Measurements from ENCODE around the gene TSHZ3. TPM values are rescaled to one million over a fixed set of nuclear protein-coding genes. Genes with fewer than 3 reads are reported as not detected.

The TSHZ3 gene
- total RNA-seq, 1 experiment from 2014 or later: 0.05 TPM

GRCh38 chr19:31306006-31306753 is 43.1 kb downstream of the TSHZ3 start:
- ChIA-PET CTCF (no interaction called here), POLR2A (no interaction called here), RAD21 (ENCODE audit: low non-redundant PET in 1 of 2, low total read pairs in 2 of 2, uncharacterized antibody in 2 of 2, unreplicated experiment in 2 of 2) (no interaction called here)
- H3K27ac ChIP-seq (ENCODE audit: low read depth, low read length): no peak overlapping the region
- H3K4me1 ChIP-seq (ENCODE audit: control insufficient read depth in 1 of 2, insufficient read depth in 2 of 2, low read length in 2 of 2): no peaks in the 10 kb centered on the region
- intact Hi-C loops (cut with micrococcal nuclease): no loop called here
- no peak for DNase-seq (ENCODE audit: low read depth, low spot score)
- no peak overlapping the region for H3K9ac ChIP-seq (ENCODE audit: low read length)
- no peaks in the 10 kb centered on the region for H3K9me2 ChIP-seq (ENCODE audit: insufficient read depth)
- no peak for TF ChIP-seq POLR2A (IDR thresholded peaks at IDR 0.05; ENCODE audit: borderline replicate concordance, extremely low read depth, insufficient read depth, insufficient read length)
- no peak for TF ChIP-seq CTCF (IDR thresholded peaks at IDR 0.05 in 2 of 3, conservative IDR thresholded peaks at IDR 0.05 in 1 of 3; ENCODE audit: borderline replicate concordance in 1 of 3, insufficient read depth in 1 of 3, low read depth in 2 of 3, low read length in 2 of 3)
- no peaks in the 10 kb centered on the region for H3K36me3 ChIP-seq (ENCODE audit: control insufficient read depth in 1 of 2, insufficient read depth in 2 of 2, low read length in 2 of 2)
- no peak overlapping the region for H3K4me3 ChIP-seq (replicated peaks in 1 of 2; ENCODE audit: low read depth in 1 of 2, low read length in 2 of 2)
- H3K4me2 ChIP-seq (ENCODE audit: low read length): no peak overlapping the region
- BruUV-seq (replicated peaks): no TSS peak
- H3K9me3 ChIP-seq (ENCODE audit: control insufficient read depth in 1 of 2, insufficient read depth in 1 of 2, low read depth in 1 of 2, low read length in 2 of 2): peaks cover 10 to 55% of the 10 kb centered on the region in 2 experiments; a peak in 3 of 4 replicates
- no peak for ATAC-seq
- no peak overlapping the region for H2AFZ ChIP-seq (ENCODE audit: low read depth, low read length, poor library complexity, severe bottlenecking)
- H3K27me3 ChIP-seq (ENCODE audit: insufficient read depth, low read length): no peaks in the 10 kb centered on the region
- H3K79me2 ChIP-seq (ENCODE audit: insufficient read depth, low read length): no peaks in the 10 kb centered on the region
- H4K20me1 ChIP-seq (ENCODE audit: insufficient read depth): no peaks in the 10 kb centered on the region

- ATAC-seq (no peak), DNase-seq (ENCODE audit: low read depth, low spot score) (no peak)
- POLR2A ChIA-PET: no interaction called here
- CTCF ChIA-PET: no interaction called here
- Histone ChIP-seq H3K4me3 (replicated peaks in 1 of 2; ENCODE audit: low read depth in 1 of 2, low read length in 2 of 2) (no peak overlapping the region), H3K27me3 (ENCODE audit: insufficient read depth, low read length) (no peaks in the 10 kb centered on the region), H3K9me2 (ENCODE audit: insufficient read depth) (no peaks in the 10 kb centered on the region), H3K9ac (ENCODE audit: low read length) (no peak overlapping the region), H4K20me1 (ENCODE audit: insufficient read depth) (no peaks in the 10 kb centered on the region), H3K27ac (ENCODE audit: low read depth, low read length) (no peak overlapping the region), H3K4me2 (ENCODE audit: low read length) (no peak overlapping the region), H3K79me2 (ENCODE audit: insufficient read depth, low read length) (no peaks in the 10 kb centered on the region), H3K9me3 (ENCODE audit: control insufficient read depth in 1 of 2, insufficient read depth in 1 of 2, low read depth in 1 of 2, low read length in 2 of 2) (peaks cover 4 to 46% of the 10 kb centered on the region in 2 experiments; a peak in 3 of 4 replicates), H3K4me1 (ENCODE audit: control insufficient read depth in 1 of 2, insufficient read depth in 2 of 2, low read length in 2 of 2) (no peaks in the 10 kb centered on the region), H3K36me3 (ENCODE audit: control insufficient read depth in 1 of 2, insufficient read depth in 2 of 2, low read length in 2 of 2) (no peaks in the 10 kb centered on the region), H2AFZ (ENCODE audit: low read depth, low read length, poor library complexity, severe bottlenecking) (no peak overlapping the region)
- intact Hi-C loops (cut with micrococcal nuclease): no loop called here
- BruUV-seq (replicated peaks): no TSS peak
- RAD21 ChIA-PET (ENCODE audit: low non-redundant PET in 1 of 2, low total read pairs in 2 of 2, uncharacterized antibody in 2 of 2, unreplicated experiment in 2 of 2): no interaction called here
- TF ChIP-seq TCF7L2 (IDR thresholded peaks at IDR 0.05; ENCODE audit: borderline replicate concordance, extremely low read depth, insufficient read depth, insufficient read length) (no peak), CEBPB (IDR thresholded peaks at IDR 0.05; ENCODE audit: low read depth) (no peak), ELF1 (IDR thresholded peaks at IDR 0.05; ENCODE audit: borderline replicate concordance, low read depth) (no peak), ZBTB33 (IDR thresholded peaks at IDR 0.05; ENCODE audit: extremely low read depth, insufficient replicate concordance, low read length) (no peak), REST (IDR thresholded peaks at IDR 0.05; ENCODE audit: low read depth) (no peak), CBX3 (IDR thresholded peaks at IDR 0.05; ENCODE audit: low read depth) (no peak), SP1 (IDR thresholded peaks at IDR 0.05; ENCODE audit: low read depth) (no peak), EGR1 (IDR thresholded peaks at IDR 0.05; ENCODE audit: low read depth) (no peak), EZH2 (IDR thresholded peaks at IDR 0.05) (no peak), JUND (IDR thresholded peaks at IDR 0.05) (no peak)
These were observed 44.4 kb downstream of the TSHZ3 start for GRCh38 chr19:31304831-31305312.

Measured in HCT116 (cell line).